ENCODE results near the gene CACNA1I. TPM values are rescaled to one million over a fixed set of nuclear protein-coding genes. Genes with fewer than 3 reads are reported as not detected.

CACNA1I gene
- total and polyA plus RNA-seq, 2 donors (not counting 3 experiments of a cell fraction or from before 2014, with no cell fraction given), result not detected

DNA sequence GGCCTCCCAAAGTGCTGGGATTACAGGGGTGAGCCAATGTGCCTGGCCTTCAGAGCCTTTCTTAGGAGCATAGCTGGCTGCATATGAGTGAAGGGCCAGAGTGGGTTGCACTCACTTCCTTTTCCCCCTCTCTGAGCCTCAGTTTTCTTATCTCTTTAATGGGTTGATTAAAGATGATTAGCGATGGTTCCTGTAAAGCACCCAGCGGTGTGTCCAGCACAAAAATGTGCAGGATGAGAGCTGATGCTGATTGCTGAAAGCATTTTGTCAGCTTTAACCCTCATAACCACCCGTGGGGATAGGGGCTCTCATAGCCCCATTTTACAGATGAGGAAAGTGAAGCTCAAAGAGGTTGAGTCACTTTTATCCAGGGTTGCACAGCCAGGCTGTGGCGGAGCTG is 5.5 kb downstream of the CACNA1I start:
- no peaks in the 10 kb centered on the region for H3K9me1 ChIP-seq (replicated peaks; ENCODE audit: control insufficient read depth, extremely low read depth, insufficient read depth, low read length)
- H4K20me1 ChIP-seq (replicated peaks; ENCODE audit: control insufficient read depth, extremely low read depth, insufficient read depth, low read length), result no peaks in the 10 kb centered on the region
- H3K9me3 ChIP-seq (replicated peaks; ENCODE audit: control insufficient read depth, insufficient read depth, low read length), result no peaks in the 10 kb centered on the region
- CTCF ChIA-PET, result interaction anchor here (1.1 kb wide), 1 partner anchor 33 kb away, joined by 3 read pairs; no protein-coding TSS in a partner anchor
- H3K9ac ChIP-seq (replicated peaks; ENCODE audit: extremely low read depth, insufficient read depth, low read length), result no peak overlapping the region
- no peaks in the 10 kb centered on the region for H3K36me3 ChIP-seq (ENCODE audit: control insufficient read depth in 2 of 2, extremely low read depth in 1 of 2, insufficient read depth in 2 of 2, low read length in 2 of 2)
- no peak for TF ChIP-seq GATA2 (IDR thresholded peaks at IDR 0.05; ENCODE audit: insufficient read depth, insufficient read length, low read depth, low read length)
- no peak for TF ChIP-seq JUN (IDR thresholded peaks at IDR 0.05; ENCODE audit: borderline replicate concordance, insufficient read depth, insufficient read length, low read depth)
- no peak for TF ChIP-seq EZH2 (IDR thresholded peaks at IDR 0.05; ENCODE audit: borderline replicate concordance, low read depth, low read length, severe bottlenecking)
- no peak for TF ChIP-seq FOS (IDR thresholded peaks at IDR 0.05; ENCODE audit: borderline replicate concordance, insufficient read depth, low read length)
- TF ChIP-seq, protein P1, sequence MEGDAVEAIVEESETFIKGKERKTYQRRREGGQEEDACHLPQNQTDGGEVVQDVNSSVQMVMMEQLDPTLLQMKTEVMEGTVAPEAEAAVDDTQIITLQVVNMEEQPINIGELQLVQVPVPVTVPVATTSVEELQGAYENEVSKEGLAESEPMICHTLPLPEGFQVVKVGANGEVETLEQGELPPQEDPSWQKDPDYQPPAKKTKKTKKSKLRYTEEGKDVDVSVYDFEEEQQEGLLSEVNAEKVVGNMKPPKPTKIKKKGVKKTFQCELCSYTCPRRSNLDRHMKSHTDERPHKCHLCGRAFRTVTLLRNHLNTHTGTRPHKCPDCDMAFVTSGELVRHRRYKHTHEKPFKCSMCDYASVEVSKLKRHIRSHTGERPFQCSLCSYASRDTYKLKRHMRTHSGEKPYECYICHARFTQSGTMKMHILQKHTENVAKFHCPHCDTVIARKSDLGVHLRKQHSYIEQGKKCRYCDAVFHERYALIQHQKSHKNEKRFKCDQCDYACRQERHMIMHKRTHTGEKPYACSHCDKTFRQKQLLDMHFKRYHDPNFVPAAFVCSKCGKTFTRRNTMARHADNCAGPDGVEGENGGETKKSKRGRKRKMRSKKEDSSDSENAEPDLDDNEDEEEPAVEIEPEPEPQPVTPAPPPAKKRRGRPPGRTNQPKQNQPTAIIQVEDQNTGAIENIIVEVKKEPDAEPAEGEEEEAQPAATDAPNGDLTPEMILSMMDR (IDR thresholded peaks at IDR 0.05; ENCODE audit: extremely low read depth in 1 of 2, insufficient read depth in 1 of 2, low read depth in 1 of 2, low read length in 2 of 2), result no peak
- no peak for TF ChIP-seq POLR2AphosphoS5 (IDR thresholded peaks at IDR 0.05; ENCODE audit: insufficient read depth, low read depth, low read length)
- DNase-seq (ENCODE audit: low read depth, low spot score), result no peak
- peaks cover 0 to 3% of the 10 kb centered on the region in 2 experiments for H3K27me3 ChIP-seq (ENCODE audit: control insufficient read depth in 2 of 2, insufficient read depth in 2 of 2, low read length in 2 of 2)
- no peak overlapping the region for H3K27ac ChIP-seq (ENCODE audit: insufficient read depth, low read depth, low read length)
- H2AFZ ChIP-seq (ENCODE audit: low read depth, low read length), result no peak overlapping the region
- H3K4me1 ChIP-seq (ENCODE audit: control insufficient read depth, extremely low read depth, insufficient read depth, low read length), result peaks cover 9% of the 10 kb centered on the region
- FAIRE-seq, result no peak
- intact Hi-C loops (cut with micrococcal nuclease), result loop anchor here (10.0 kb wide), 1 partner anchor 89 kb away; no protein-coding TSS in a partner anchor
- H3K4me2 ChIP-seq (ENCODE audit: insufficient read depth, low read length), result no peak overlapping the region
- no TSS peak for BruUV-seq (replicated peaks)
- POLR2A ChIA-PET, result no interaction called here
- H3K4me3 ChIP-seq (replicated peaks in 1 of 3; ENCODE audit: insufficient read depth in 1 of 3, low read depth in 1 of 3, low read length in 3 of 3), result no peak overlapping the region
- dilution Hi-C loops (cut with MboI; ENCODE audit: extremely low pct_ligation_motif_present, low sequenced_read_pairs), result no loop called here
- no peaks in the 10 kb centered on the region for H3K79me2 ChIP-seq (ENCODE audit: control insufficient read depth, insufficient read depth, low read length)
